Fibroblast of skin of abdomen (primary cell): ENCODE data around the gene KDM6B. TPM values are rescaled to one million over a fixed set of nuclear protein-coding genes. Genes with fewer than 3 reads are reported as not detected.

ENCODE experiments used
- DNase-seq: peaks from one replicate; pipeline ENCODE4 v3.0.0-alpha.2; 2013
- polyA plus RNA-seq, 2 experiments: library from polyadenylated mRNA; unstranded; fragments of 120-200 nt; gene quantifications; one replicate each; pipeline ENCODE4 v1.2.1, GENCODE V29; 2013; ENCODE audit not compliant: insufficient read length in 2 of 2

Gene KDM6B, protein sequence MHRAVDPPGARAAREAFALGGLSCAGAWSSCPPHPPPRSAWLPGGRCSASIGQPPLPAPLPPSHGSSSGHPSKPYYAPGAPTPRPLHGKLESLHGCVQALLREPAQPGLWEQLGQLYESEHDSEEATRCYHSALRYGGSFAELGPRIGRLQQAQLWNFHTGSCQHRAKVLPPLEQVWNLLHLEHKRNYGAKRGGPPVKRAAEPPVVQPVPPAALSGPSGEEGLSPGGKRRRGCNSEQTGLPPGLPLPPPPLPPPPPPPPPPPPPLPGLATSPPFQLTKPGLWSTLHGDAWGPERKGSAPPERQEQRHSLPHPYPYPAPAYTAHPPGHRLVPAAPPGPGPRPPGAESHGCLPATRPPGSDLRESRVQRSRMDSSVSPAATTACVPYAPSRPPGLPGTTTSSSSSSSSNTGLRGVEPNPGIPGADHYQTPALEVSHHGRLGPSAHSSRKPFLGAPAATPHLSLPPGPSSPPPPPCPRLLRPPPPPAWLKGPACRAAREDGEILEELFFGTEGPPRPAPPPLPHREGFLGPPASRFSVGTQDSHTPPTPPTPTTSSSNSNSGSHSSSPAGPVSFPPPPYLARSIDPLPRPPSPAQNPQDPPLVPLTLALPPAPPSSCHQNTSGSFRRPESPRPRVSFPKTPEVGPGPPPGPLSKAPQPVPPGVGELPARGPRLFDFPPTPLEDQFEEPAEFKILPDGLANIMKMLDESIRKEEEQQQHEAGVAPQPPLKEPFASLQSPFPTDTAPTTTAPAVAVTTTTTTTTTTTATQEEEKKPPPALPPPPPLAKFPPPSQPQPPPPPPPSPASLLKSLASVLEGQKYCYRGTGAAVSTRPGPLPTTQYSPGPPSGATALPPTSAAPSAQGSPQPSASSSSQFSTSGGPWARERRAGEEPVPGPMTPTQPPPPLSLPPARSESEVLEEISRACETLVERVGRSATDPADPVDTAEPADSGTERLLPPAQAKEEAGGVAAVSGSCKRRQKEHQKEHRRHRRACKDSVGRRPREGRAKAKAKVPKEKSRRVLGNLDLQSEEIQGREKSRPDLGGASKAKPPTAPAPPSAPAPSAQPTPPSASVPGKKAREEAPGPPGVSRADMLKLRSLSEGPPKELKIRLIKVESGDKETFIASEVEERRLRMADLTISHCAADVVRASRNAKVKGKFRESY (N-terminal part only)
- 18.8 TPM for polyA plus RNA-seq (2013, experiment 1 of 2; ENCODE audit: insufficient read length)
- polyA plus RNA-seq (2013, experiment 2 of 2; ENCODE audit: insufficient read length): 17.9 TPM

DNA sequence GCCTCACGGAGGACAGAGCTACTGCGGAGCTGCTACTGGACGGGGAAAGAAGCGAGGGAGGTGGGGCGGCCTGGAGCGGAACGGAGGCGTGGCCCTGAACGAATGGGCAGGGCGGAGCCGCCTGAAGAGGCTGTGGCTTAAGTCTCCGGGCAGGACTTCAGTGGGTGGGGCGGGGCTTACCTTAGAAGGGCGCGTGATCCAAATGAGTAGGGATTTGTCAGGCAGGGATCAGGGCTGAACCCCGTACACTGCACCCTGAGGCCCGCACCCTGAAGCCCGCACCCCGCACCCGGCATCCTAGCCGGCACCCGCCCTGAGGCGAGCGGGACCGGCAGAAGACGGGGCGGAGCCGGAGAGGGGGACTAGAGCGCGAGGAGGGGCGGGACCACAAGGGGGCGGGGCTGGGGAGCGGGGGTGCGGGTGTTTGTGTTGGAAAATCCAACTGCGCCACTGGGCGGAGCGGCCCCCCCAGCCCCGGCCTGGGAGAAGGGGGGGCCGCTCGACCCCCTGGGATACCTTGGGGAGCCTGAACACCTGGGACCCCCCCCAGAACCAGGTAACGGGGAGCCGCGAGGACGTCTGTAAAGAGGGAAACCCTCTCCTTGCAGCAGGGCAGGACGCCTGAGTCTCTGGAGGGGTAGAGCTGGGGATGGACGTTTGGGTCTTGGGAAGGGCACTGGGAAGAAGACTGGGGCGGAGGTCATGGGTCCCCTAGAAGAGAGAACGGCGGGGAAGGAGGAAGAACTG, at the start of gene KDM6B:
KDM6B (plus strand) TSS at position 423 of the 747 bp plus-strand sequence. CDS start 11,338 bp downstream, outside the sequence.
- peak; percentile 85 for DNase-seq

DNA sequence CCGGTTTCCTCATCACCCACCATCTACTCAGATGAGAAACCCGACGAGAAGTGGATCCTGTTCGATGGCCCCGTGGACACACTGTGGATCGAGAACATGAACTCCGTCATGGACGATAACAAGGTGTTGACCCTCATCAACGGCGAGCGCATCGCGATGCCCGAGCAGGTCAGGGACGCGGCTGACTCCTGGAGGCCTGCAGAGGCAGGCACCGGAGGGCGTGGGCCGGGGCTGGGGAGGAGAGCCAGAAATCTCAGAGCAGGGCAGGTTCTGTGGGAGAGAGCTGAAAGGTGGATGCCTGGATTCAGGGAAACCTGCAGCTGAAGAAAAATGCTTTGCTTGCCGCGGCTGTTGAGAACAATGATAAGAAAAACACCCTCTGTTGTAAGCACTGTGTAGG, 47.2 kb upstream of the KDM6B start:
- no peak for DNase-seq

DNA sequence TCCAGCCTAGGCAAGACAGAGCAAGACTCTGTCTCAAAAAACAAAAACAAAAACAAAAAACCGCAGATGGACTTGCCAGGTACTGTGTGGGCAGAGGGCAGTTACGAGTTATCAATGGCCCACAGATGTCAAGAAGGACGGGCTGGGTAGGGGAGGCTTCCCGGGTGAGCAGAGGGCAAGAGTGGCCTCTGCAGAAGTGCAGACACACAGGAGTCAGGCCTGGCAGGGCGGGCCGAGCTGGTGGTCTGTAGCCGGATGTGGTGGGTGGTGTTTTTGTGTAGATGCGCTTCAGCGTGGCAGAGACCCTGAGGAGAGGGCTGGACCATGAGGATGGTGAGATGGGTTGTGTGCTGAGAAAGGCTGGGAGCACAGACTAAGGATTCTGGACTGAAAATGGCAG, 44.9 kb upstream of the KDM6B start:
- DNase-seq: no peak

DNA sequence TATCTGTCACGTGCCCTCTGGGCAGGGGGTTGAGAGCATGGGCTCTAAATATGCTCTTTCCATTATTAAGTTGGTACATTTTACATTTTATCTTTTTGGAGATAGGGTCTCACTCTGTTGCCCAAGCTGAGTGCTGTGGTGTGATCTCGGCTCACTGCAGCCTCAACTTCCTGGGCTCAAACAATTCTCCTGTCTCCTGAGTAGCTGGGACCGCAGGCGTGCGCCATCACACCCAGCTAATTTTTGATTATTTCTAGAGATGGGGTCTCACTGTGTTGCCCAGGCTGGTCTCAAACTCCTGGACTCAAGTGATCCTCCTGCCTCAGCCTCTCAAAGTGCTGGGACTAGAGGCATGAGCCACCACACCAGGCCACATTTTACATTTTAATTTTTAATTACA, 43.9 kb upstream of the KDM6B start:
- no peak for DNase-seq

DNA sequence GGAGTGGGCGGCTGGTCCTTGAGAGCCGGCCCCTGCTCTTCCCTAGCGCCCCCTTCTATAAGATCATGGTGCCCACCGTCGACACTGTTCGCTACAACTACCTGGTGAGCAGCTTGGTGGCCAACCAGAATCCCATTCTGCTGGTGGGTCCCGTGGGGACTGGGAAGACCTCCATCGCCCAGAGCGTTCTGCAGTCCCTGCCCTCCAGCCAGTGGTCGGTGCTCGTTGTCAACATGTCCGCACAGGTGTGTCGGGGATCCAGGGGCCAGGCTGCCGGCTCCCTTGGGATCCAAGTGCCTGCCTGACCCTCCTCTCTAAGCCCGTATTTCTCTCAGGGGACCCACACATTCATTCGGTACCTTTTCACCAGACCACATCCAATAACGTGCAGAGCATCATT, 41.4 kb upstream of the KDM6B start:
- no peak for DNase-seq

DNA sequence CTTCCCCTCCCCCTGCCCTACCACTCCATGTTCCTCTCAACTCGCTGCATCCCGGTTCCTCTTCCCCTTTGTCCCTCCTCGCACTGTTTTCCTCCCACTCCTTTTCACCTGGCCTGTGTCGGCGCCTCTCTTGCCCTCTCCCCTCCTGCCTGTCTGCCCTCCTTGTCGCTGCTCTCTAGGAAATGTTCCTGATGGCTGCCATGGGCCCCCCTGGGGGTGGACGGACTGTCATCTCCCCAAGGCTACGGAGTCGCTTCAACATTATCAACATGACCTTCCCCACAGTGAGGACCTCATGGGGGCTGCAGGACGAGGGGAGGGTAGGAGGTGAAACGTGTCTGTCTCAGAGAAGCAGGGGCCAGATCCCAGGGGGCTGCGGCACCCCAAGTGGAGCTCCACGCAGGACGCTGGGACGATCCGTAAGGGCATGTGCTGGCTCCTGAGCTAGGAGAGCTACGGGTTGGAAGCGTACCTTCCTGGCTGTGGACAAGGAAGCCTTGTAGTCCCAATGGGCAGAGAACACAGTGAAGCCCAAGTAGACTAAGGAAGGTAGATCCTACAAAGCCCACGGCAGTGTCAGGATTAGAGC, 39.8 kb upstream of the KDM6B start:
- DNase-seq: no peak

DNA sequence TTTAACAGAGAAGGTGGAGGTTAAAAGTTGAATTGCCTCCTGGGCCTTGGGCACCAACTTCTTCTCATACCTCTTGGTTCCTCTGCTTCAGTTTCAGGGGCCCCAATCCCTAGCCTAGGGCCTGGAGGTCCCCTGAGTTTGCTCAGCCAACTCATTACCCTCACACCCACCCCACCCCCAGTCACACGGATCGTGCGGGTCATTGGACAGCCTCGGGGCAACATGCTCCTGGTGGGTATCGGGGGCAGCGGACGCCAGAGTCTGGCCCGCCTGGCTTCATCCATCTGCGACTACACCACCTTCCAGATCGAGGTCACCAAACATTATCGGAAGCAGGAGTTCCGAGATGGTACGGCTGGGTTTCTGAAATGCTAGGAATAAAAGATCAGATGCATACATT, 36.0 kb upstream of the KDM6B start:
- DNase-seq: no peak

DNA sequence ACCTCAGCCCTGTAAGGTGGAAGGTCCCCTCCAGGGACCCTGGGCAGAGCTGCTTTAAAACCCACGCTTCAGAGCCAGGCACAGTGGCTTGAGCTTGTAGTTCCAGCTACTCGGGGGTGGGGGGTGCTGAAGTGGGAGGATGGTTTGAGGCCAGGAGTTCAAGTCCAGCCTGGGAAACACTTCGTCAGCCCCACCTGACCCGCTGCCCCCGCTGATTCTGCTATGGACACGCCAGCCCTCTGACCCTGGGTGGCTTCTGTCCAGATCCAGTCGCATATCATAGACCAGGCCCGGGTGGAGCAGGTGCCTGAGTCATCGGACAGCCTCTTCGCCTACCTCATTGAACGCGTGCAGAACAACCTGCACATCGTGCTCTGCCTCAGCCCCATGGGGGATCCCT, 35.2 kb upstream of the KDM6B start:
- DNase-seq: no peak

DNA sequence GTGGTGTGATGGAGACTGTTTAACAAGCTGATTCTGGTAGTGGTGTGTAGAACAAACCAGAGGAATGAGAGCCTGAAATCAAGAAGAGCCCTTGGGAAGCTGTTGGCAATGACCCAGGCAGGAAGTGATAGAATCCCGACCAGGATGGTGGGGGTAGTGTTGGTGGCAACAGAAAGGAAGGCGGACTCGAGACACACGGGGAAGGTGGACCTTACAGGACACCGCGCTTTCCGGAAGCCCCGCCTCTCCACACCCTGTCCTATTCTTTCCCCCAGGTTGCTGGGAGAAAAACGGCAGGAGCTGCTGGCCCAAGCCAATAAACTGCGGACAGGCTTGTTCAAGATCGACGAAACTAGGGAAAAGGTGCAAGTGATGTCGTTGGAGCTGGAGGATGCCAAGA, 30.0 kb upstream of the KDM6B start:
- DNase-seq: peak; percentile 13

DNA sequence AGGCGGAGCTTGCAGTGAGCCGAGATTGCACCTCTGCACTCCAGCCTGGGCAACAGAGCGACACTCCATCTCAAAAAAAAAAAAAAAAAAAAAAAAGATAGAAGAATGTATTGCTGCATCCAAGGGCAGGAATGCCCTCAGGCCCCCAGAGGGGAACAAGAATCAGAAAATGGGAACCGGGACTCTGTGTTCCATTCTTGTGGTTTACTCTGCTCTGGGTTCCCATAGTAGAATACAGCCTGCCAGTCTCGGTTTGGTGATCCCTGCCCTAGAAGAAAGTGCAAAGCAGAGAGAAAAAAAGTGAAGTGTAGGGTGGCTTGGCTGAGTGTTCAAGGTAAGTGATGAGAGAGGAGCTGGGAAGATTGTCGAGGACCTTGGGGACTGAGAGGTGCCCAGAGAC, 27.4 kb upstream of the KDM6B start:
- DNase-seq: no peak

DNA sequence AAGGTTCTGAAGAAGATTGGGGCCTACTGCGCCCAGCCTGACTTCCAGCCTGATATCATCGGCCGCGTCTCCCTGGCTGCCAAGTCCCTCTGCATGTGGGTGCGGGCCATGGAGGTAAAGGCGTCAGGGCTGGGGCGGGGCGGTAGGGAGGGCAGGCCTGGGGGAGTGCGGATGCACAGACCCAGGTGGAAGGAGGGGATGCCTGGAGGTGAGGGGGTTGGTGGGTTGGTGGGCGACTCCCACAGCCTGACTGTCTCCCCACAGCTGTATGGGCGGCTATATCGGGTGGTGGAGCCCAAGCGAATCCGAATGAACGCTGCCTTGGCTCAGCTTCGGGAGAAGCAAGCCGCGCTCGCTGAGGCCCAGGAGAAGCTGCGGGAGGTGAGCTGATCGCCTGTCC, 26.8 kb upstream of the KDM6B start:
- no peak for DNase-seq

DNA sequence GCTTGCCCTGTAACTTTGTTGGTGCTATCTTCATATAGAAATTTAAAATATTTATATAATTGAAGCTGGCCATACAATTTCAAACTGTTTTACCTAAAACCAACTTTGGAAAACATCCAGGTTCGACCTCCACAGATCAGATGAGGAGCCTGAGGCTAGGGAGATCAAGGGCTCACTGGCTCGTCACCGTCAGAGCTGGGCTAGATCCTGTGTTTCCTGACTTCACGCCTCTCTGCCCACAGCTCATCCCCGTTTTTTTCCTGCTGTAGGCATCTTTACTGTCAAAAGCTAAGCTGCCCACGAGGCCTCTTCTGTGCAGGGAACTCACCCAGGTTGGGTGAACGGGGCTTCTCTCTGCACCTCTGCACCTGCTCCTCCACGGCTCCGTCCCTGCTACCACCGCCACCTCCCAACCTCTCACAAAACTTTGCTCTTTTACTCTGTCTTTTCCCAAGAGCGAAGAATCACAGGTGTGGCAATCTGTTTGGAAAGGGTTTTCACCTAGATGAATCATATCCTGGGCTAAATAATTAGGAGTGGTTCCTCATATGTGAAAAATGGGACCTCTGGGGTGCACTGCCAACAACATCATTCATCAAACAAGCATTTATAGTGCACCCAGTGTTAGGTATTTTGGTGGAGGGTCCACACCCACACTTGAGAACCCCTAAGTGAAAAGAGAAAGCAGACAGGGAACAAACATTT, 24.8 kb upstream of the KDM6B start:
- no peak for DNase-seq

DNA sequence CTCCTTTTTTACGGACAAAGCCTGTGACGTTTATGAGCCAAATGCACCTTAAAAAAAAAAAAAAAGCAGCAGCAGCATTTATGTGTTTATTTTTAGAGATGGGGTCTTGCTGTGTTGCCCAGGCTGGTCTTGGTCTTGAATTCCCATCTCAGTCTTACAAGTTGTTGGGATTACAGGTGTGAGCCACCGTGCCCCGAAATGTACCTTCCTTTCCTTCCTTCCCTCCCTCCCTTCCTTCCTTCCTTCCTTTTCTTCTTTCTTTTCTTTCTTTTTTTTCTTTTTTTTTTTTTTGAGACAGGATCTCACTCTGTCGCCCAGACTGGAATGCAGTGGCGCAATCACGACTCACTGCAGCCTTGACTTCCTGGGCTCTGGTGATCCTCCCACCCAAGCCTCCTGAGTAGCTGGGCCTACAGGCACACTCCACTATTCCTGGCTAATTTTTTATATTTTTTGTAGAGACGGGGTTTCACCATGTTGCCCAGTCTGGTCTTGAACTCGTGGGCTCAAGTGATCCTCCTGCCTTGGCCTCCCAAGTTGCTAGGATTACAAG, 24.1 kb upstream of the KDM6B start:
- peak; percentile 37 for DNase-seq

DNA sequence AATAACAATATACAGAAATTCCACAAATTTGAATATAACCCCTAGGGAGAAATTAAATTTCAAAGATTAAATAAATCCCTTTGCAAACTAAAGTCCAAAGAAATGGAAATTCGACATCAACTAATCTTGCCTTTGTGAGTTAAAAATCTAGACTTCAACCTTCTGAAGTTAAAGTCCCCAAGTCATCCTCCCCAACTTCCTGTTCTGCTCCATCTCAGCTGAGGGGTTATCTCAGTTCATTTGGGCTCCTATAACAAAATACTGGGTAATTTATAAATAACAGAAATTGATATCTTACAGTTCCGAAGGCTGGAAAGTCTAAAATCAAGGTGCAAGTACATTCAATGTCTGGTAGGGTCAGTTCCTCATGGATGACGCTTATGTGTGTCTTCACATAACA, 22.8 kb upstream of the KDM6B start:
- DNase-seq: no peak

DNA sequence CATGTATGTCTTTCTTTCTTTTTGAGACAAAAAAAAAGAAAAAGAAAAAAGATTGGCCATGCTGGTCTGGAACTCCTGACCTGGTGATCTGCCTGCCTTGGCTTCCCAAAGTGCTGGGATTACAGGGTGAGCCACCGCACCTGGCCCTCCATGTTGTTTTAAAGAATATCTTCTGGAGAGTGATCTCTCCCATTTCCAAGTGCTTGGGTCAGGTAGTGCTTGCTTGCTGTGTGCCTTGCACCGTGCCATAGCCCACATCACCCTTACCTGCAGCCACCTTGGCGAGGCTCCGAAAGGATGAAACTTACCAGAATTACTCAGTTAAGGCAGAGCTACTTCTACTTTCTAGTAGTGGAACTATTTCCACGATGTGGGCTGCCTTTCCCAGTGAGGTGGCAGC, 19.0 kb upstream of the KDM6B start:
- no peak for DNase-seq

DNA sequence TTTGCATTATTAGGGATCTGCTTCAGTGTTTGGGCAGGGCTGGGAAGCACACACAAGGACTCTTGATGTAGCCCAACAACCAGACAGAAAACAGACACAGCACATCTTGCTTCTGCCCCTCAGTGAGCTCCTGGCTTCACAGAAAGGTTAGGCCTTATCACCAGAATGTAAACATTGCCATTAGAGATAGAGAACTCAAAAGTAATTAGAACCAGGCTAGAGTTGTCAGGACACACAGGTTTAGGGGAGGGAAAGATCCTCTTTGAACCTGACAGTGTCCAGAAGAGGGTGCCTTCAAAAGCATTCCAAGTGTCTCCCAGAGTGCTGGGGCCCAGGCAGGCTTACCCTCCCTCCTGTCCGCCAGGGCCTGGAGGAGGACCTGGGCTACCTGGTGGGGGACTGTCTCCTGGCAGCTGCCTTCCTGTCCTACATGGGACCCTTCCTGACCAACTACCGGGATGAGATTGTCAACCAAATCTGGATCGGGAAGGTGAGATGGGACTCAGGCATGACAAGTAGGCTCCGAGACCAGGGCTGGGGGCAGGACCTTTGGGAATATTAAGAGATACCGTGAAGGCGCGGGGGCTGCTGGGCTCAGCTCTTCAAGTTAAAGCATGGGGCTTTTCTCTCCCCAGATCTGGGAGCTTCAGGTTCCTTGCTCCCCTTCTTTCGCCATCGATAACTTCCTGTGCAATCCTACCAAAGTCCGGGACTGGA, 16.9 kb upstream of the KDM6B start:
- no peak for DNase-seq

DNA sequence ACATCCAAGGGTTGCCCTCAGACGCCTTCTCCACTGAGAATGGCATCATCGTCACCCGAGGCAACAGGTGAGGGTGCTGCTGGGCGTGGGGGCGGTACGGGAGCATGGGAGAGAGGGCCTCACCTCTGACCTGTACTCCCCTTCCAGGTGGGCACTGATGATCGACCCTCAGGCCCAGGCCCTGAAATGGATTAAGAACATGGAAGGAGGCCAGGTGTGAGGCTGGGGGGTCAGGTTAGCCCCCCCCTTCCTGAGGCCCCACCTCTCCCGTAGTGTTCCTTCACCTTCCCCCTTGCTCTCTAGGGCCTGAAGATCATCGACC, 16.4 kb upstream of the KDM6B start:
- DNase-seq: no peak

DNA sequence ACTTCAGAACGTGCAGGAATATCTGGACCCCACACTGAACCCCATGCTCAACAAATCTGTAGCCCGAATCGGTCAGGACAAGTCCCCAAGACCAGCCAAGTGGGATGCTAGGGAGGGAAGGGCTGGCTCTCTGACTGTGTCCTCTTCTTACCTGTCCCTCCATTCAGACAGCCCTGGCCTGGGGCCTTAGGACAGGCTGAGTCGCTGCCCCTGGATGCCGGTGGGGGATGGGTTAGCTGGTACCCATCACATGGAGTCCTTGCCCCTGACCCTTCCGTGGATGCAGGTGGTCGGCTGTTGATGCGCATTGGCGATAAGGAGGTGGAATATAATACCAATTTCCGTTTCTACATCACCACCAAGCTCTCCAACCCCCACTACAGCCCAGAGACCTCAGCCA, 16.0 kb upstream of the KDM6B start:
- no peak for DNase-seq

DNA sequence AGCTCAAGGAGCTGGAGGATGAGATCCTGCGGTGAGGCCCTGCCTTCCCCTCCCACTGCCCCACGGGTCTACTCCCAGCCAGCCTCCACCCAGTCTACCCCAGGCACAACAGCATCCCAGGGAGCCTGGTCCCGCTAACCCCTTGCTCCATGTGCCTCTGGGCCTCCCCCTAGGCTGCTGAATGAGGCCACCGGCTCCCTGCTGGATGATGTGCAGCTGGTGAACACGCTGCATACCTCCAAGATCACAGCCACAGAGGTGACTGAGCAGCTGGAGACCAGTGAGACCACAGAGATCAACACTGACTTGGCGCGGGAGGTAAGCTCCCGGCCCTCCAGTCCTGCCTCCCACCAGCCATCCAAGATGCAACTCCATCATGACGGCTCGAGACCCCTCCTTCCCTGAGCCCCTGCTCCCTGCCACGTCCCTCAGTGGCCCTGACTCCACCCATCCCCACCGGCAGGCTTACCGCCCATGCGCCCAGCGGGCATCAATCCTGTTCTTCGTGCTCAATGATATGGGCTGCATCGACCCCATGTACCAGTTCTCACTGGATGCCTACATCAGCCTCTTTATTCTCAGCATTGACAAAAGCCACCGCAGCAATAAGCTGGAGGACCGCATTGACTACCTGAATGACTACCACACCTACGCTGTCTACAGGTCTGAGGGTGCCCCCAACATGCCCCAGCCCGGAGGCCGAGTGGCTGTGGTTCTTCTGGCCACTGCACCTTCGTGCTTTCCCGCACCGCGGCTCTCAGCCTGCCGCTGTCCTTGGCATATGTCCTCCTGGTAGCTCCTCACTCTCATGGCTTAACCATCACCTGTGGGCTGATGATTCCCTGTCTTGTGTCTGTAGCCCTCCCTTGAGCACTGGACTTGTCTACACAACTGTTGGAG, 15.0 kb upstream of the KDM6B start:
- DNase-seq: no peak
